Muscle layer of duodenum (tissue), 2 donors: ENCODE measurements around the gene ARRDC1.

Experiments used
- H3K27ac ChIP-seq: one replicate; pipeline ENCODE4 v1.7.0; 2013; ENCODE audit warnings: mild to moderate bottlenecking, low read length
- H3K27me3 ChIP-seq: one replicate; pipeline ENCODE4 v1.7.0; 2013; ENCODE audit warnings: low read depth, mild to moderate bottlenecking, control low read depth, low read length
- H3K36me3 ChIP-seq, 2 donors: one replicate each; pipeline ENCODE4 v1.7.0; 2013; ENCODE audit warnings: low read length in 2 of 2, control low read depth in 1 of 2, mild to moderate bottlenecking in 1 of 2; ENCODE audit not compliant: insufficient read depth in 2 of 2, control insufficient read depth in 1 of 2
- H3K4me1 ChIP-seq, 2 donors: one replicate each; pipeline ENCODE4 v1.7.0; 2013; ENCODE audit warnings: low read length in 2 of 2, mild to moderate bottlenecking in 2 of 2, control low read depth in 1 of 2, moderate library complexity in 1 of 2; ENCODE audit not compliant: insufficient read depth in 2 of 2, control insufficient read depth in 1 of 2
- H3K4me3 ChIP-seq, 2 donors: one replicate each; pipeline ENCODE4 v1.7.0; 2013; ENCODE audit warnings: low read length in 2 of 2, low read depth in 1 of 2, mild to moderate bottlenecking in 1 of 2
- H3K9me3 ChIP-seq, 2 donors: one replicate each; pipeline ENCODE4 v1.7.0; 2013; ENCODE audit warnings: low read length in 2 of 2, control low read depth in 1 of 2, mild to moderate bottlenecking in 1 of 2; ENCODE audit not compliant: control insufficient read depth in 1 of 2
- donor health status: healthy.

Gene ARRDC1

DNA sequence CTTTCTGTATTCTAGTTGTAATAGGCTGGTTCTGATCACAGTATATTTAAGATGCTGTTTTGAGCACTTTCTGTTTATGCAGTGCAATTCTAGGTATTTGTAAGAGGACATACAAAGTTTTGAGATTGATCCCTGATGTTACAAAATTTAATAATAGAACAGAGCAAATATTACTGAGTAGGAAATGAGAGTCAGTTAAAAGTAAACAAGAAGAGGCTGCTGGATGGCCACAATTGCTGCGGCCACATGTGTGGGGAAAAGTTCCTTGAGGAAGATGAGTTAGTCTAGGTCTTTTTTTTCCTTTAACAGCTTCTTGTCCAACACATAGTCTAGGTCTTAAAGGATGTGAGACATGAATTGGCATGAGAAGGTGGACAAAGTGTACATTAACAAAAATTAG lies 24.6 kb downstream of the ARRDC1 start:
- Histone ChIP-seq H3K27me3 (no peaks in the 10 kb centered on the region), H3K36me3 (no peaks in the 10 kb centered on the region), H3K4me3 (no peak overlapping the region), H3K27ac (no peak overlapping the region), H3K9me3 (no peaks in the 10 kb centered on the region), H3K4me1 (peaks cover 6 to 42% of the 10 kb centered on the region in 2 donors)

DNA sequence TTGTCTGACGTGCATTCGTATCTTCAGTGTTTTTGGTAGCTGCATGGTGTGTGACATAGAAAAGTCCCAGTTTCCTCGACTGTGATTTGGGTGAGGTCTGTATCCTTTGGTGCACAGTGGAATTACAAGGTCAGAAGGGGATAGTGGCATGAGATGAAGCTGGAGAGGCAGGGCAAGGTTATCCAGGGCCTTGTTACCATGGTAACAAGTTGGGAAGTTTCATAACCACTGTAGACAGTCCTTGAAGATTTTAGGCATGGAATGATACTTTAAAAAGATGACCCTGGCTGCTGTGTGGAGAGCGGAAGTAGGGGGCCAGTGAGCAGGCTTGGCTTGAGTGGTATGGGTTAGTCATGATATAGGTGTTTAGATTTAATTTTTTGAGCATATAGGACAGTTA lies 25.2 kb downstream of the ARRDC1 start:
- H3K4me1 ChIP-seq: peaks cover 6 to 42% of the 10 kb centered on the region in 2 donors
- no peak overlapping the region for H3K4me3 ChIP-seq
- H3K9me3 ChIP-seq: no peaks in the 10 kb centered on the region
- no peaks in the 10 kb centered on the region for H3K36me3 ChIP-seq
- H3K27ac ChIP-seq: peak overlapping the region; percentile 48
- no peaks in the 10 kb centered on the region for H3K27me3 ChIP-seq

- Histone ChIP-seq H3K4me3 (no peak overlapping the region), H3K9me3 (no peaks in the 10 kb centered on the region), H3K36me3 (no peaks in the 10 kb centered on the region), H3K4me1 (peaks cover 6 to 42% of the 10 kb centered on the region in 2 donors), H3K27me3 (no peaks in the 10 kb centered on the region), H3K27ac (no peak overlapping the region)
These were observed 26.1 kb downstream of the ARRDC1 start for GRCh38 chr9:137631345-137632229.

GRCh38 chr9:137632230-137633161 lies 27.0 kb downstream of the ARRDC1 start:
- H3K4me1 ChIP-seq: peaks cover 6 to 39% of the 10 kb centered on the region in 2 donors
- H3K4me3 ChIP-seq: no peak overlapping the region
- no peak overlapping the region for H3K27ac ChIP-seq

DNA sequence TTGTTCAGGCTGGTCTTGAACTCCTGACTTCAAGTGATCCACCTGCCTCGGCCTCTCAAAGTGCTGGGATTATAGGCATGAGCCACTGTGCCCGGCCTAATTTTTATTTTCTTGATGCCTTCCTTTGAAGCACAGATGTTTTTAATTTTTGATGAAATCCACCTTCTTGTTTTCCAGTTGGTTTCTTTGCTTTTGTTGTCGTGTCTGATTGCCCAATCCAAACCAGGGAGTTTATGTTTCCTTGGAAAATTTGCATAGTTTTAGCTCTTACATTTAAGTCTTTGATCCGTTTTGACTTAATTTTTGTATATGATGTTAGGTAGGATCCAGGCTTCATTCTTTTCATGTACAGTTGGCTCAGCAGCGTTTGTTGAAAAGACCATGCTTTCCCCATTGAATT lies 28.5 kb downstream of the ARRDC1 start:
- Histone ChIP-seq H3K27me3 (no peaks in the 10 kb centered on the region), H3K27ac (no peak overlapping the region), H3K9me3 (no peaks in the 10 kb centered on the region), H3K4me3 (no peak overlapping the region), H3K36me3 (no peaks in the 10 kb centered on the region), H3K4me1 (peaks cover 6 to 40% of the 10 kb centered on the region in 2 donors)

More at GRCh38 chr9:137632230-137633161, 27.0 kb downstream of the ARRDC1 start:
- no peaks in the 10 kb centered on the region for H3K27me3 ChIP-seq
- no peaks in the 10 kb centered on the region for H3K36me3 ChIP-seq
- no peaks in the 10 kb centered on the region for H3K9me3 ChIP-seq

DNA sequence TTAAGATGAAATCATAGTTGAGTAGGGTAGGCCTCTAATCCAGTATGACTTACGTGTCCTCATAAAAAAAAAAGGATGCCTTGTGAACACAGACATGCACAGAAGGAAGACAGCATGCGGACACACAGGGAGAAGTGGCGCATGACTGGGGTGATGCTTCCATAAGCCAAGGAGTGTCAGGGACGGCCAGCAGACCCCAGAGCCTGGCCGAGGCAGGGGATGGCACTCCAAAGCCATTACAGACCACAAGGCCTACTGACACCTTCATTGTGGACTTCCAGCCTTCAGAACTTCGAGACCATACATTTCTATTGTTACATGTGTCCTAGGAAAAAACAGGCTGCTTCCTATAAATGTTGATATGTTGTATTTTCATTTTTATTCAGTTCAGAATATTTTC lies 33.2 kb downstream of the ARRDC1 start:
- Histone ChIP-seq H3K36me3 (peaks cover 0 to 1% of the 10 kb centered on the region in 2 donors), H3K27me3 (no peaks in the 10 kb centered on the region), H3K4me3 (peak overlapping the region in 1 of 2 donors; percentile 46), H3K9me3 (no peaks in the 10 kb centered on the region), H3K27ac (peak overlapping the region; percentile 60), H3K4me1 (peaks cover 0 to 8% of the 10 kb centered on the region in 2 donors)

DNA sequence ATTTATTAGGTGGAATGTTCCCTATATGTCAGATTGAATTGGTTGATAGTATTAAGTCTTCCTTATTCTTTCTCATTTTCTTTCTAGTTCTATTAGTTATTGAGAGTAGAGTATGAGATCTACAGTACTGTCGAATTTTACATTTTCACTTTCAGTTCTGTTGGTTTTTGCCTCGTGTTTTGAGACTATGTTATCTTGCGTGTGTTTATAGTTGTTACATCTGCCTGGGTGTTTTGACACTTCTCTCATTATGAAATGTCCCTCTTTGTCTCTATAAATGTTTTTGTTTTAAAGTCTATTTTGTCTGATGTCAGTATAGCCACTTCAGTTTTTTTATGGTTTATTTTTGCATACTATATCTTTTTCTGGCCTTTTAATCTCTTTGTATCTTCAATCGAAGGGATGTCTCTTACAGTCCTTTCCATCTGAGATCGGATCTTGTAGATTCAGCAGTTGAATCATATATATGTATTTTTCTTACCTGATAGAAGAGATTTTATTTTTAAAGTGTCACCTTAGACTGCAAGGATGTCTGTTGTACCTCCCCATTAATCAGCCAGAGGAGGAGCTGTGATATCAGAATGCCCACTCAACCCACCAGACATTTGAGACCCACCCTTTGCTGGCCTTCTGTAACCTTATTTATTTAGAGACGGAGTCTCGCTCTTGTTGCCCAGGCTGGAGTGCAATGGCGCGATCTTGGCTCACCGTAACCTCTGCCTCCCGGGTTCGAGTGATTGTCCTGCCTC lies 34.0 kb downstream of the ARRDC1 start:
- H3K27ac ChIP-seq: peak overlapping the region; percentile 60

DNA sequence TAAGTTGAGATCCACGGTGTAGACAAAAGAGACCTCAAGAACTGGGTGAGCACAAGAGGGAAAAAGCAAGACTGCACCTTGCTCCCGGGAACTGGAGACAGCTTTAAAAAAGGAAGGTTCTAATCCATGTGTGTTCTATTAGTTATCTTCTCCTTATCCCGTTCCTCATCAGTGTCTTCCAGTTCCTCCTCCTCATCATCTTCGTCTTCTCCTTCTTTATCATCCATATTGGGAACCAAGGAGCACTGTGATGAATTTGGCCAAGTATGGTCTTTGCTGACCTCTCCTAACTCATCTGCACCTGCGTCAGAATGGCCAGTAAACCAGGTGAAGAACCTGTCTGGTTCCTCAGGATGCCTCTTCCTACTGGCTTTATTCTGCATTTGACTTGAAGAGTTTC lies 35.4 kb downstream of the ARRDC1 start:
- Histone ChIP-seq H3K4me3 (no peak overlapping the region), H3K27me3 (no peaks in the 10 kb centered on the region), H3K27ac (no peak overlapping the region), H3K36me3 (peaks cover 0 to 5% of the 10 kb centered on the region in 2 donors), H3K4me1 (peaks cover 0 to 8% of the 10 kb centered on the region in 2 donors), H3K9me3 (no peaks in the 10 kb centered on the region)

More for the DNA sequence above, 34.0 kb downstream of the ARRDC1 start:
- peak overlapping the region in 1 of 2 donors; percentile 46 for H3K4me3 ChIP-seq
- peaks cover 0 to 8% of the 10 kb centered on the region in 2 donors for H3K4me1 ChIP-seq
- no peaks in the 10 kb centered on the region for H3K9me3 ChIP-seq
- no peaks in the 10 kb centered on the region for H3K27me3 ChIP-seq
- H3K36me3 ChIP-seq: peaks cover 0 to 5% of the 10 kb centered on the region in 2 donors

DNA sequence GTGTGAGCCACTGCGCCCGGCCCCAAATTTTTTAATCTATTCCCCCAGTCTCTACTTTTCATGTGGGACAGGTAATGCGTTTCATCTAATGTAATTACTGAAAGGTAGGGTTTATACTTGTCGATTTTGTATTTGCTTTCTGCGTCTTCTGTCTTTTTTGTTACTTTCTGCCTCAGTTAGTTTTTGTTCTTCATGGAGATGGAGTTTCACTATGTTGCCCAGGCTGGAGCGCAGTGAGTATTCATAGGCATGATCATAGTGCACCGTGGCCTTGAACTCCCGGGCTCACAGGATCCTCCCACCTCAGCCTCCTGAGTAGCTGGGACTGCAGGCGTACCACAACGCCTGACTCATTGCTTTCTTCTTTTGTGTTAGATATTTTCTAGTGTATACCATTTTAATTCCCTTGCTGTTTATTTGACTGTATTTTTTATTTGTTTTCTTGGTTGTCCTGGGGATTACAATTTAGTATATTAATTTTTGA lies 36.7 kb downstream of the ARRDC1 start:
- H3K36me3 ChIP-seq: peaks cover 0 to 5% of the 10 kb centered on the region in 2 donors
- H3K27me3 ChIP-seq: no peaks in the 10 kb centered on the region
- H3K27ac ChIP-seq: no peak overlapping the region
- H3K4me3 ChIP-seq: no peak overlapping the region
- H3K9me3 ChIP-seq: no peaks in the 10 kb centered on the region
- H3K4me1 ChIP-seq: peaks cover 0 to 8% of the 10 kb centered on the region in 2 donors

GRCh38 chr9:137642892-137643291 lies 37.4 kb downstream of the ARRDC1 start:
- Histone ChIP-seq H3K36me3 (peaks cover 0 to 5% of the 10 kb centered on the region in 2 donors), H3K4me3 (no peak overlapping the region), H3K27ac (no peak overlapping the region), H3K4me1 (peaks cover 0 to 8% of the 10 kb centered on the region in 2 donors), H3K9me3 (no peaks in the 10 kb centered on the region), H3K27me3 (no peaks in the 10 kb centered on the region)
